Measurements from ENCODE around the gene HS6ST3.

DNA sequence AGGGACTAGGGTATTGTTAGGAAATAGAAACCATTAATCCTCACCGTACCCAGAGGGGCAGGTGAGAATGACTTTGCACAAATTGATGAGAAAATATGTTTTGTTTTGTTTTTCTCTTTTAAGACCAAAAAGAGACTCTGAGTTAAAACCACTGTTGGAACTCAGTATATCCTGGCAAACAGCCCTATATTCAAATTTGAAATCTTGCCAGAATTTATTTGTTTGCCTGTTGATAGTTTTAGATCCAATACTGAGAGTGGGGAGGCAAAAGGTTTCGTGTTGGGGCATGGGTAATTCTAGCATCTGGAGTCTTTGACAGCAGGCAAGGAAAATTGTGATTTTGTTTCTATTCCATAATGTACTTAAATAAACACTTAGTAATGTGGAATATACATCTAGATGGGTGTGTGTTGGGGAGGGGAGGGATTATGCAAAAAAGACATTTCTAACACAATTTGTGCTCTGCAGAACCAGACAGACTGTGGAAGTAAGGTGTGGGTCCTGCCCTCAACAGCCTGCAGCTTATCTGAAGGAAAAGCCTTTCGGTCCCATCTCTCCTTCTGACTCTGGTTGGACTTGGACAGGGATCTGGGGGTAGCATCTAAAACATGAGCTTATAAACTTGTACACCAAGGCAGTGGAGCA is 713.7 kb downstream of the HS6ST3 start:
- TF ChIP-seq CTCF (IDR thresholded peaks at IDR 0.05; ENCODE audit: borderline replicate concordance, extremely low read depth, low read length, poor library complexity, severe bottlenecking) (no peak), EZH2 (IDR thresholded peaks at IDR 0.05; ENCODE audit: borderline replicate concordance, low read depth, low read length, severe bottlenecking) (no peak)

All from DND-41 (cell line).